Activated T-cell treated with anti-CD3 and anti-CD28 coated beads, Interleukin-2, amount 50 U/mL, for 1 hour (primary cell): Measurements from ENCODE around the gene PDGFD.
"Not testable (repeated sequence)": the region's sequence is repeated elsewhere in the genome, so short reads cannot be mapped to it uniquely, and the experiment has no call there.

Experiments
- DNase-seq: peaks from one replicate; pipeline ENCODE4 v3.0.0-alpha.2; 2020

Gene PDGFD

DNA sequence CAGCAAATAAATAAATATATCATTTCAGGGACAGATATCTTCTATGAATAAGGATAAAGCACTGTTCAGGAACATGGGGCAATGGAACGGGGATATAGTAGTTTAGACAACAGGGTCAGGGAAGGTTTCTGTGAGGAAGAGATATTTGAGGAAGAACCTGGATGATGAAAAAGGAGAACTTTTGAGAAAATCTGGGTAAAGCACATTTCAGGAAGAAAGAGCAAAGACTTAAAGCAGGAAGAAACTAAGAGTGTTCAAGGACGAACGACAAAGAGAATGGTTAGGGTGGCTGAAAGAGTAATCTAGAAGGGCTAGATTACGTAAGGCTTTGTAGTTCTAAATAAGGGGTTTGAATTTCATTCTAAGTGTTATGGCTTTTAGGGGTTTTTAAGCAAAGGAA is 114.8 kb downstream of the PDGFD start:
- no peak for DNase-seq

DNA sequence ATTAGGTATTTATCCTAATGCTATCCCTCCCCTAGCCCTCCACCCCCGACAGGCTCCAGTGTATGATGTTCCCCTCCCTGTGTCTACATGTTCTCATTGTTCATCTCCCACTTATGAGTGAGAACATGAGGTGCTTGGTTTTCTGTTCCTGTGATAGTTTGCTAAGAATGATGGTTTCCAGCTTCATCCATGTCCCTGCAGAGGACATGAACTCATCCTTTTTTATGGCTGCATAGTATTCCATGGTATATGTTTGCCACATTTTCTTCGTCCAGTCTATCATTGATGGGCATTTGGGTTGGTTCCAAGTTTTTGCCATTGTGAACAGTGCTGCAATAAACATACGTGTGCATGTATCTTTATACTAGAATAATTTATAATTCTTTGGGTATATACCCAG is 117.1 kb downstream of the PDGFD start:
- not testable (repeated sequence) for DNase-seq

DNA sequence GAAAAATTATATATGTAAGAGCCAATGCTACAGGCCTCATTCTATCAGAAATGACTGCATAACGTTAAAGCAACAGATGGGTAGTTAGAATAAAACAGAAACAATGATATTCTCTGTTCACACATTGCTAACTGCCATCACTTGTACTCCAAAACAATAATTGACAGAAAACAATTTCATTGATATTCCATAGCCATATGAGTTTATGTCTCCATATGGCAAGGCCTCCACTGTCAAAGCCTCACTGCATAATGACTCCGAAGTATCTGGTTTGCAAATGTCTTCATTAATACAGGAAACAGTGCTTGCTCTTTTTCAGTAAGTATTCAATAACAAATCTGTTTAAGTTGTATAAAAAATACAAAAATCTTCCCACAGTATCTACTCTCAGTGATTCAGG is 117.6 kb downstream of the PDGFD start:
- DNase-seq, result no peak

DNA sequence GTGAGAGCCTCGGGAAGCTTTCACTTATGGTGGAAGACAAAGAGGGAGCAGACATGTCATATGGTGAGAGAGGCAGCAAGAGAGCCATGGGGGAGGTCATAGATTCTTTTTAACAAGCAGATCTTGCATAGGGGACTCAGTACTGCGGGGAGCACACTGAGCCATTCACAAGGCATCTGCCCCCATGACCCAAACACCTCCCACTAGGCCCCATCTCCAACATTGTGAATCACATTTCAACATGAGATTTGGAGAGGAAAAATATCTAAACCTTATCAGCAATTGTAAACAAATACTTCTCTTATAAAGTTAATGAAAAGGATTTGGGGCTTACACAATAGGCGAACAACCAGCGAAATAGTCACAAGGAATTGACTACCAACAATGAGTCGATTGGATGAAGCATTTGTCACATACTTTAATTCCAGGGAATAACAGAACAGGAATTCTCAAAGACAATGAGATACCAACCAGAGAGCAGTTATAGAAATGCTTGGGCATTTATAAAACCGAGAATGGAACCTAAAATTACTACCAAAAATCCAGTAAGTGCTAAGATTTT is 120.2 kb downstream of the PDGFD start:
- DNase-seq, result no peak

DNA sequence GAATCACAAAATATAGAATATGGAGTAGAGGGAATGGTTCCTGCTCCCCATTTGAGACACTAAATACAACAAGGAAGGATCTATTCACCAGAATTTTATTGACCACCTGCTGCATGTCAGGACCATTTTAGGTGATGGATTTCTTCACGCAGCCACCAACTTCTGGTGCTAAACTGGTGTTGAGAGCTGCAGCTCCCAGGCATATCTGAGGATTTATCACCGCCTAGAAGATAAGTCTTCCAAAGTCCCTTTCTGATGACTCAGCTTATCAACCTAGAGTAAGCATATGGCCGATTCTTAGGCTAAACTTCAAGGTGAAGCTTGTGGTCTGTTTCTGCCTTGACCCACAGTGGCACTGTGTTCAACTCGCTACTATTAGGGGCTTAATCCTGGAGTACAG is 120.8 kb downstream of the PDGFD start:
- DNase-seq, result no peak

DNA sequence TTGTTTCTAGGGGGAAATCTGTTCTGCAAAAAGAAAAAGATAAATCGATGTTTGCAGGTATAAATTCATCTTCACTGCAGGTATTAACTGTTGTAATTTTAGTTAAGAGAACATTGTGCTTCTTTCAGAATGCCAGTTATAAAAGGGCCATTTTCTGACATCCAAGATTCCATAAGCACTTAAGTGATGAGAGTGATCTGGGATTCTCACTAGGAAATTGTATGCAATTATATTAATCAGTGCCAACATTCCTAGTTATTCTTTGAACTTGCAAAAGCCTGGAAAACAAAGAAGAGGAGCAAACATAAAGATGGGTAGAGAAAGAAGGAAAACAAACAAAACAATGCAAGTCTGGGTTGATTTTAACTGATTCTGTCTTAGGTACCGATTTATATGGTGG is 122.2 kb downstream of the PDGFD start:
- no peak for DNase-seq

DNA sequence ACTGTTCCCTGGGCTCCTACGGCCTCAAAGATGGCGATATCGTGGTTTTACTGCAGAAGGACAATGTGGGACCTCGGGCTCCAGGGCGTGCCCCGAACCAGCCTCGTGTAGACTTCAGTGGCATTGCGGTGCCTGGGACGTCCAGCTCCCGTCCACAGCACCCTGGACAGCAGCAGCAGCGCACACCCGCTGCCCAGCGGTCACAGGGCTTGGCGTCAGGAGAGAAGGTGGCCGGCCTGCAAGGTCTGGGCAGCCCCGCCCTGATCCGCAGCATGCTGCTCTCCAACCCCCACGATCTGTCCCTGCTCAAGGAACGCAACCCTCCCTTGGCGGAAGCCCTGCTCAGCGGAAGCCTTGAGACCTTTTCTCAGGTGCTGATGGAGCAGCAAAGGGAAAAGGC is 127.0 kb downstream of the PDGFD start:
- DNase-seq, result no peak

DNA sequence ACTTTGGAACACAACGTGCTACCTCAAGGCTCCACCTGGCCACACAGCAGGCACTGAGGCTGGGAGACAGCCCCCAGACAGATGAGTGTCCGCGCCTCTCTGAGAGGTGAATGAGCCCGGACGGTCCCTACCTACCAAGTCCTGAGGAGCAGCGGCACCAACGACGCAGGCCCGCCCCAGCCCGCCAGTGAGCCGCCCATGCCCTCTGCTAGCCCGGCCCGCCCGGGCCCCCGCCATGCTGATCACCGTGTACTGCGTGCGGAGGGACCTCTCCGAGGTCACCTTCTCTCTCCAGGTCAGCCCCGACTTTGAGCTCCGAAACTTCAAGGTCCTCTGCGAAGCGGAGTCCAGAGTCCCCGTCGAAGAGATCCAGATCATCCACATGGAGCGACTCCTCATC is 127.4 kb downstream of the PDGFD start, which contains the start of gene DDI1:
TSS of gene DDI1 (plus strand) at position 53 of the 400 bp plus-strand sequence. CDS start at position 236, 183 bp downstream.
- DNase-seq, result no peak

DNA sequence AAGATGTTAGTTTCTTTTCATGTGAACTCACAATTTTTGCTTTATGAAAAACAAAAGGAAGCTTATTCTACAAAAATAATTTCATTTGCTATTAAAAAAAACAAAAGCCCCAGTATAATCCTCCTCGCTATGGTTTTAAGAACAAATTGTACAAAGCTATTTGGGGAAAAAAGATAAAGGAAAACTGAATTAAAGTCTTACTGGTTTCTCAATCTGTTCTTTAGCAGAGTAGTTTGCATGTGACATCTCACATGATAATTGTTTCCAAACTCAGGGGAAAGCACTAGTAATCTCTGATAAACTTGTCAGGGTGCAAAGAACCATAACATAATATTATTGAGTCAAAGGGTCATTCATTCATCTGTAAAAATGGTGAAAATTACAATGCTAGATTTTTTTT is 130.4 kb downstream of the PDGFD start:
- no peak for DNase-seq

DNA sequence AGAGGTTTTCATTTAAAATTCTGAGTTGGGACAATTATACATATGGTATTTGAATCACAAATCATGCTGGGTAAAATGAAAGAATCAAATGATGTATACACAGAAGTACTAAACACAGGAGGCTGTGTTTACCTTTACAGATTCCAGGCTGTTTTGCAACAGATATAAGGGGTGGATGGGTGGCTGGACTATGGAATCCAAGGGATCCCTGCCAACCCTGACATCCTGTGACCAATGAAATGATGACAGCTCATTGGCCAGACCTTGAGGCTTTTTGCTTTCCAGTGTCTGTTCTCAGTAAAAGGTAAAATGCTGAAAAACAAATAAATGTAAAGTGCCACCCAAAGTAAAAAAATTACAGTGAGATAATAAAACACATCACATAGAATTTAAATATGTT is 130.8 kb downstream of the PDGFD start:
- no peak for DNase-seq

DNA sequence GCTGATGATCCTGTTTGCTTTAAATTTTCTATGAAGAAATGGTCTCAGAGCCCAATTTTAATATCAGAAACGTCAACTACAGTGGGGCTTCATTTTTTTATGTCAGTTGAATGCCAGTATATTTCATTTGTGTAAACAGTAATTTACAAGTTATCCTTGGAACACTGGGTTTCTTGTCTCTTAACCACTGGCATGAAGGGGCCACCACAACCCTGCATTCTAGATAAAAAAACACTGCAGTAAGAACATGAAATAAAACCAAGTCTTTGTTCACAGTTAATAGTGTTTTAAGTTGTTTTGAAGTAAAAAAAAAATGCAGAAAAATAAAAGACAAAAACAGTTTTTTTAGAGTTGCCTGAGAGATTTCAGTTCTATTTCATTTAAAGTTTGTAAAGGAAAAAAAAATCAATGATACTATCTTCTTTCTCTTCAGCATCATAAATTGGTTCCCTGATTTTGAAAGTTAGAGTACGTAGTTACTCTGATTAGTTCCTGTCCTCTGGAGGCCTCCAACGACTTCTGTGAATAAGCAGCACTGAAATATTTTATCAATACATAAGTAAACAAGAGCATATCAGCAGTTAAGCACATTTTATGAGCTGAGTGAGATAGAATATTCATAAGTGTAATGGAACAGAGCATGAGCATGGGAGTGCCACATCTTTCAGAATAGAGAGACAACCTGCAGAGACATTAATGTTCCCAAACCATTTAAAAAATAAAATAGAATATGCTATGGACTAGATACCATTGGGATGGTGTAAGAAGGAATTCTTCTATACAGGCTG is 135.3 kb downstream of the PDGFD start:
- no peak for DNase-seq

DNA sequence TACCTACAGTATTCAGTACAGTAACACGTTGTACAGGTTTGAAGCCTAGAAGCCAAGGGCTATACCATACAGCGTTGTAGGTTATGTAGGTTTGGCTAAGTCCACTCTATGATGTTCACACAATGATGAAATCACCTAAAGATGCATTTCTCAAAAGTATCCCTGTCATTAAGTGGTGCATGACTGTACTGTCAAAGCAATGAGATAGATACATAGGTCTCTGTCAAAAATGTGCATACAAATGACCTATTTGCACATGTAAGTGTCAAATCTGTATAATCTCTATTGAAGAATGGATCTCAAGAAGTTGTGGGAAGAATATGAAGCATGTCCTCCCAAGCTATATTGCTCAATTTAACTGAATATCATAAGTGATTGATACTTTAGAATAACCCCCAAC is 139.4 kb downstream of the PDGFD start:
- DNase-seq, result no peak

DNA sequence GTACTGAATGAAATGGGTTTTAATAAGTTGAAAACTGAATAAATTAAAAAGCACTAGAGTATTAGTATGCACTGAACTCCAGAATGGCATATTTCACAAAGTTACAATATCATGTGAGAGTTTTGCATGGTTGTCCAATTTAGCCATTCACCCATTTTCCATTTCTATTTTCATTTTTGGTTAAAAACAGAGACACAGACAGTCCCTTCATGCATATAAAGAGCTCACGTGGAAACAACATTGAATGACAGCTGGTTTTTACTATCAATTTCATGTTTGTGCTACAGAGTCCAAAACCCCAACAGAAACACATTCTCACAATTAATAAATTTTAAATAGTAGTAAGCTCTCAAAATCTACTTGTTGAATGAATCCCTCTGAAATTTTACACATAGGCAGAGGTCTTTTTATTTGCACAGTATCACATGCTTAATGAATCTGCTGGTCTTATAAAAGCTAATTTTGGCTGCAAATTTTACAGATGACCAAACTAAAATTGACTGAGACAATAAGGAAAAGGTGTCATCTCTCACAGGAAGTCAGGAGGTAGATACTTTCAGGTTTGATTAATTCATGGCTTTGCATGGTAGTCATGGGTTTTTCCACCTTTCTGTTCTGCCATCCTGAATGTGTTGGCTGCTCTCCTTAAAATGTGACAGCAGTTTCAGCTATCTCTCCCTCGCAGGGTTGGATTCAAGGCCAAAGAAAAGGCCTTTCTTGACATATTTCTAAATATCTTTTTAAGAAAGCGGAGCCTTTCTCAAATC is 148.1 kb downstream of the PDGFD start:
- DNase-seq, result no peak

DNA sequence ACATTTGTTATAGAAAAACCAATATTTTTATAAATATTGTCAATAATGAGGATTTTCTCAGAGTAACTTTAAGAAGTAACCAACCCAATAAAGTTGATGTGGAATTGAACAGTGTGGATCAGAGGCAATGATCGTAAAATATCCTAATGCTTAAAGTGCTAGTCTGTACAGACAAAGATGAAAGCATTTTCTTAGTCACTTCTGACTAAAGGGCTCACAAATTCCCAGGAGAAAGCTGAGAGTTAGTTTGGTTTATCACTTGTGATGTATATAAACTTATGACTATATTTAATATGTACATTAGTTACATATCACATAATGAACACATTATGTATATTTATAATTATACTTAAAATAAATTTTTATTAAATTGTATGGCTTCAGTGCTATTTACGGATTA is 152.9 kb downstream of the PDGFD start:
- DNase-seq, result no peak

DNA sequence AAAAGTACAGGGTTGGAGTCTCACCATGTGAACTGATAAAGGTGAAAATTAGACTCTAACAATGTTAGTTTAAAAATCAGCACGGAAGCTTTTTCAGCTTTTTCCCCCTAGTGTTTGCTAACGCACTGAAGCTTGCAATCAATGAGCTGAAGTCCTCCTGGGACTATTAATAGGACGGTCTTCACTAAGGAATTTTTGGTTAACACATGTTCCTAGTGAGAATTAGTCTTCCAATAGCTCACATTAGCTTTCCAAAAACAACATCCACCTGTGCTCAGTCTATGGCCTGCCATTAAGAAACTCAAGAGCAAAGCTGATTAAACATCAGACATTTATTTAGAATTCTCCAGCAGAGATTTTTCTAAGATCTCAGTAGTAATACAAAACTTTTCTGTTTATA is 154.2 kb downstream of the PDGFD start:
- no peak for DNase-seq

DNA sequence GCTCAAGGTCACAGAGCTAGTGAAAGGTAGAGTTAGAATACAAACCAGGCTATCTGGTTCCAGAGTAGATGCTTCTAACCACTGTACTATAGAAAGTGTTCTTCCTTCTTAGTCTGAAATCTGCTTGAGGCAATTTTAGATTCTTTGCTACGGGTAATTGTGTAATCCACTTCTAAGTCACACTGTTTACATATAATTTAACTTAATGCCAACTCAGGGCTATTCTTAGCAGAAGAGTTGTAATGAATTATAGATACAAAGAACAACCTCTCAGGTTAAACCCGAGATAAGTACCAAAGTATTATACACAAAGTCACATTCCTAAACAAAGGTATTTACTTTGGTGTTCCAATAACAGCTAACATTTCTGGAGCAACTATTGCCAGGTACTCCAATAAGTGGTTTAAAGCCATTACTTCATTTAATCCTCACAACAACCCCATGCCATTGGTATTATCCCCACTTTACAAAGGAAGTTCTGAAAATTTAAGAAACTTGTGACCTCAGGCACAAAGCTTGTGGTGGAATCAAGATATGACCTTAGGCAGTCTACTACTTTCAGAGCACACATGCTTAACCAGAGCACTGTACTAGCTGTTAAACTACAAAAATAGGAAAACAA is 158.6 kb downstream of the PDGFD start:
- no peak for DNase-seq

DNA sequence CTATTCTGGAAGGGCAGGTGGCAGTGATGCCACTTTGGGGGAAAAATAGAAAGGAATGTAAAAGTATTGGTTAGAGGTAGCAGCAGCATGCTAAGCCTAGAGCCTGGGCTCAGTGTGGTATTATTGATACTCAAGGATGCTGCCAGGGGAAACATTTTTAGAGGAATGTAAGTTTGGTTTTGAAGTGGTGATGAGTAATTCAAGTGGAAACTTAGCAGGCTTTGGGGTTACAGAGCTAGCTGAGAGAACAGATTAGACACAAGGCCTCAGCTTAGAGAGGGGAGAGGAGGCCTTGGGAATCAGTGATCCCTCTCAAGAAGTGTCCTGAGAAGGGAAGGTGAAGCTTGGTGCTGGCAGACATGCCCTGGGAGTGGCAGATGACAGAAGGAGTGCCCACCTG is 160.5 kb downstream of the PDGFD start:
- DNase-seq, result no peak

DNA sequence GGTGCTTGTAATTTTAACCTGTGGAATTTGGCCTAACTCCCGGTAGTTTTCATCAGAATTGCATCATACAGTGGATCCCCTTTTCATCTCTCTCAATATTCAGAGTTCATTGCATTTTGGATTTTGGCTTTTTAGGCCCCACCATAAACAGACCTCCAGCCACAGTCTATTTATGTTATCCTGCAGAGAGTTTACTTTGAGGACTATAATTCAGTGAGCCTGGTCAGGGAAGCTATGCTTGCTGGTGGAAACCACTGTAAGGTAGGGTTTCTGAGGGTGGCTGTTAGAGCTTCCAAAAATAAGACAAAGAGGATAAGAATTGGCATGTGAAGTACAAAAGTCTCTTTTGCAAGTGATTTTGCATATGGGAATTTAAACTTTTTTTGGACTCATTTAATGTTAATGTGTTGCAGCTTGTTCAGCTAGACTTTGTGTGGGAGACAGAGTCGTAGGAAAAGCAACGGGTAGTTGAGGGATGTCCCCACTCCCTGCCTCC is 162.3 kb downstream of the PDGFD start:
- DNase-seq, result no peak

DNA sequence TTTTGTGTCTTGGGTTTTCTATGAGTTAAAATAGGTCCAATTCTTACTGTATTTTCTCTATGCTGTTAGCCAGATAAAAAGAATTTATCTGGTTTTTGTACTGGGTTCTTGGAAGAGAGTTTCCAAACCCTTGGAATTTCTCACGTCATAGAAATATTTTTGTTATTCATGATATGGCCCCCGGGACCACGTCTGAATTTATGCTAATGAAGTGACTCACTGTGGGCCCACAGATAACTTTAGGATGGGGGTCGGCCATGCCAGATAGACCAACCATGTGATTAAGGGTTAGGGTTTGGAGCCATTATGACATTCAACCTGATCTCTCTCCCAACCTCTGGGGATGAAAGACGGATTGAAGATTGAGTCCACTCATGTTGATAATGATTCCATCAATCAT is 163.1 kb downstream of the PDGFD start:
- no peak for DNase-seq

DNA sequence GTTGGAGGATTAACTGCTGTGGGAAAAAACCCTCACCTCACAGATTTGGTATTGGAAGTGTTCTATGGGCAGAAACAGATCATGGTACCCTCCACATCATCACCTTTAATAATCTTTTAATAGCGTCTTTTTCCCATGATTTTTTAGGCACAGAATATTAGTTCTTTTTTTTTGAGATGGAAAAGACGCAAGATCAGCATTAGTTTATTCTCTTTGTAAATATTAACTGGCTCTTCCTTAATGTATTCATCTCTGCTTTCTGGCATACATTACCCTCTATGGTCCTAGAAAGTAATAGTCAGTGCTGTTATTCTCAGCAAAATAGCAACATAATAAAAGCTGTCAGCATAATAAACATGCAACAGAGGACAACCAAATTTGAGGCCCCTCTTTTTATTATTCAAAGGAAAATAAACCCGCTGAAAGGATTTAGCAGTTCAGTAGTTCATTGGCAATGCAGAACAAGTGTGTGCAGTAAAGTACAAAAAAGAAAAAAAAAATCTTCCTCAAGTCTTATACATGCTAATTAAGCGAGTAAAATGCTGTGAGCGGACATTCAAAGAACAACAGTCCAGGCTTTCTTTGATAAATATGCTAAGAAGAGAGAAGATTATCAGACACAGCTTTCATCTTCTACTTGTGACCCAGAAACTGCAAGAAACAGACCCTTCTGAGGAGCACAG is 165.0 kb downstream of the PDGFD start:
- no peak for DNase-seq

DNA sequence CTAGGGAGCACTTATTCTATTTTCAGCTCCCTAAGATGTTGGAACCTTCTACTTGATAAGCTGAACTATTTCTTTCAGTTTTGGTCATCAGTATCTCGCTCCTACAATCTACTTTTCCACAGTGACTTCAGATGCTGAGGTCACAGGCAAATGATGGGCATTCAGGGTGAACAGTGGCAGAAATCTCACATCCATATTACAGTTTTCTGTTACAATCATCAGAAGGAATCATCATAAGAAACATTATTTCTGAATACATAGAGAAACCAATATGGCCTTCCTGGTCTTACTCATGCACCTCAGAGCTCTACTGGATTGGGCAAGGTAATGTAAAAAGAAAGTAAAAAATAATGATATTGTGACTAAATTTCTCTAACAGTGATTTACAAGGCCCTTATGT is 166.9 kb downstream of the PDGFD start:
- no peak for DNase-seq

DNA sequence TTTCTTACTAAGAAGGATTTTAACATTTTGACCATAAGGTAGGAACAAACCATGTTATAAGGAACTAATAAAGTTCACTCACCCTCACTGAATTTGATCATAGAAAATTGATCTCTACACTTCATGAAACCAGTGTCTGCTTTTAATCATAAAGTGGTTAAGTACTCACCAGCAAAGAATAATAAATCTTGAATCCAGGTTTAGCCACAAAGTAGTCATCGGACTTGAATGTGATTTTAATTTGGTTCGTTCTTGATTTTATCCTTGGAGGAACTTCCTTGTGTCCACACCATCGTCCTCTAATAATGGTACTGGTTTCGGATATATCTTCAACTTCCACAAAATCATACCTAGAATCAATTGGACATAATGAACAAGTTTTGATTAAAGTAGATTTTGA is 168.1 kb downstream of the PDGFD start:
- DNase-seq, result no peak

DNA sequence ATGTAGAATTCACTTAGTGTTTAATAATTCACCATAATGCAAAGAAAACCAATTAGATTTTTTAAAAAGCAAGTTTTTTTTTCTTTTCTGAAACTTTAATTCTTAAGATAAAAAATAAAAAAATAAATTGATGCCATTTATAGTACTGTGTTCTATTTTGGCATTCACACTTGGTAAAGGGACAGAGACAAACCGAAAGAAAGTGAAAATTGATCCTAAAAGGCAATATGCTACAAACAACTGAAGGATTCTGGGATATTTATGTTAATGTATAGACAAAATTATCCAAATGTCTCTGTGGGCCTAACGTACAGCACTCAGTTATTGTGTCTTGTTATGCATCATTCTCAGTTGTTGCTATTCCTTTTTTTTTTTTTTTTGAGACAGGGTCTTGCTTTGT is 169.4 kb downstream of the PDGFD start:
- no peak for DNase-seq
